GM20000 (cell line): ENCODE results near the gene SOCS1.

Experiments used
- DNase-seq: peaks from one replicate; pipeline ENCODE4 v3.0.0; 2012; ENCODE audit warnings: low spot score
- CTCF ChIP-seq: IDR thresholded peaks from 2 replicates; pipeline ENCODE4 v1.5.1; 2012; ENCODE audit warnings: mild to moderate bottlenecking, control low read depth; ENCODE audit errors: extremely low read depth, missing control alignments

Gene SOCS1

DNA sequence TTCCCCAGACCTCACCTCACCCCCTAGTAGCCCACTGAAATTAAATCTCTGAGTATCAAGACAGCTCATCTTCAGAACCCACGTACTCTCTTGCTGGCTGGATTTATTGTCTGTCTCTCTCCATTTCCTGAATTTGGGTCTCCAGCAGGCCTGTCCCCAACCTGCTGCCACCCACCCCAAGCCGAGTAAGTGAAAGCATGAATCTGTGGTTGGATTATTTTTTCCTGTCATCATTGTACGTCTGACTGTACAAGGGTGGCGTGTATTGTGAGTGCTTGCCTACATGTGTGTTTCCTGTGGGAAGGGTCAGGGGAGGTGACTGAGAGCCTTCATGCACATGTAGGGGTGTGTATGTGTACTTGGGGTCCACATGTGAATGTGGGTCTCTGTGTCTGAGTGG lies 7.7 kb upstream of the SOCS1 start:
- DNase-seq = no peak
- TF ChIP-seq CTCF = no peak

DNA sequence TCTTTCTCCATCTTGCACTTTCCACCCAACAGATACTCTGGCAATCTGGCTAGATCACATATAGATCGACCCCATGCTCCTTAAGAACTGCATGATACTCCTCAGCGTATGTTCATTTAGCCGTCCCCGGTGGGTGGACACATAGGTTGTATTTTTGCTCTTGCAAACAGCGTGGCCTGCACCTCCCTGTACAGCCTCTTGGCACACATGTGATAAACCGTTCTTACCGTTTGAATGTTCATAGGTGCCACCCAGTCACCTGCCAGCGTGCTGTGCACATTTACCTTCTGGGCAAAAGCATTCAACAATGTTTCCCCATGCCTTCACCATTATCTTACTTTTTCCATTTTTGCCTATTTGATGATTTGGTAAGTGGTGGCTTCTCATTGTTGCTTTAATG lies 6.9 kb upstream of the SOCS1 start:
- no peak for TF ChIP-seq CTCF
- no peak for DNase-seq

DNA sequence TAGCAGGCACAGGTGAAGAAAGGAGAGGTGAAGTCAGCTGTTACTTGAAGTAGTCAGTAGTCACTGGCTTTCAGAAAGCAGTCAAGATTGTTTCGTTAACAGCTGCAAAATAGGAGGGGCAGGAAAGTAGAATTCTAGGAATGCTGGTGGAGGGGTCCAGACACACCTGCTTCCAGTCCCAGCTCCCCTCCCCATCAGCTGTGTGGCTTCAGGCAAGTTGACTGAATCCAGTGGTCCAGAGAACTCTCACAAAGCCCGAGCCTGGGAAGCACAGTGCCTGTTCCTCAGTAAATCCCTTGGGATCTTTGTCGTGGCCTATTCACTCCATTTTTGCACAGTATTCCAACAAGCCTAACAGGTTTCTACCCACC lies 4.6 kb upstream of the SOCS1 start:
- DNase-seq = no peak
- TF ChIP-seq CTCF = no peak

GRCh38 chr16:11259655-11260595 lies 3.9 kb upstream of the SOCS1 start:
- no peak for DNase-seq
- no peak for TF ChIP-seq CTCF

GRCh38 chr16:11258553-11259492 lies 2.8 kb upstream of the SOCS1 start:
- TF ChIP-seq CTCF = no peak
- DNase-seq = peak; percentile 82

DNA sequence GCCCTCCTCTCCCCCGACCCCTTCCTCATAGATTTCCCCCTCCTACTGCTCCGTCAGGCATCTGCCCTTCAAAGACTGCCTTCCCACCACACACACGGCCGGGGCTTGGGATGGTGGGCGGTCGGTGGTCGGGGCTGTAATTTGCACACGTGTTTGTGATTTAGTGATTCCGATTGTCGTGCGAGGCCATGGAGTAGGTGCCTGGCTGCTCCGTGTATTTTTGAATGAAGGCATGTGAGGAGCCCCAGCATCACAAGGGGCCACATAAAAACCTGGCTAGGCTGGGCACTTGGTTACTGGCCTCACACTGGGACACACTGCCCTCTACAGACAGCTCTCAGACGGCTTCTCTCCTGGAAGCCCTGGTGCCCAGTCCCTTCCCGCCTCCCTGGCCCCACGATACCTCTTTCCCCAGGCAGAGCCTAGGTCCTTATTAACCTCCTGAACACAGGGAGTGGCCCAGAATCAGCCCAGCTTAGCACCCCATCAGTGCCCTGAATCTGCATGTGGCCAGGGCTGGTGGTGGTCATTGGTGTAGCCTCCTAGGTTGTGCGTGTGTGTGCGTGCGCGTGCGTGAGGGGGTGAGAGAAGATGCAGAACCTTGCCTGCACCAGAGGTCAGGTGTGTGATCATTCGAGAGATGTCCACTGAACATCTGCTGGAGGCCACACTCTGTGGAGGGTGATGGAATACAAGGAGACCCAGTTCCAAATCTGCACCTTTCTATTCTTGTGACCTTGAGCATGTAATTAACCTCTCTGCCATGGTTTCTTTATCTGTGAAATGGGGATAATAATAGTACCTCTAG lies 1.3 kb upstream of the SOCS1 start:
- TF ChIP-seq CTCF = peak; percentile 68
- peak; percentile 77 for DNase-seq
